Testis (tissue), 3 donors: ENCODE data around the gene EMC9. TPM values are rescaled to one million over a fixed set of nuclear protein-coding genes. Genes with fewer than 3 reads are reported as not detected.
"Not testable (repeated sequence)": the region's sequence is repeated elsewhere in the genome, so short reads cannot be mapped to it uniquely, and the experiment has no call there.

Source experiments
- DNase-seq: peaks from one replicate; pipeline ENCODE4 v3.0.0-alpha.2; 2019
- H3K27ac ChIP-seq, 2 donors: fragments of 200-600 bp; sonication (generic); one replicate each; pipeline ENCODE4 v1.5.1; 2019
- H3K27me3 ChIP-seq: fragments of 200-600 bp; sonication (generic); one replicate; pipeline ENCODE4 v1.5.1; 2019
- H3K36me3 ChIP-seq: fragments of 200-600 bp; sonication (generic); one replicate; pipeline ENCODE4 v1.5.1; 2017; ENCODE audit warnings: low read depth; ENCODE audit errors: missing control alignments
- H3K4me1 ChIP-seq: fragments of 200-600 bp; sonication (generic); one replicate; pipeline ENCODE4 v1.5.1; 2019
- H3K4me3 ChIP-seq, 2 donors: fragments of 200-600 bp; sonication (generic); one replicate each; pipeline ENCODE4 v1.5.1; 2017 to 2019
- H3K9me3 ChIP-seq: fragments of 200-600 bp; sonication (generic); one replicate; pipeline ENCODE4 v1.5.1; 2017
- CTCF ChIP-seq, 3 experiments: fragments of 450-650 bp in 2 of 3; fragments of 200-600 bp in 1 of 3; sonication (generic) in 1 of 3; IDR thresholded peaks; one replicate each; pipeline ENCODE4 v1.5.1; 2016 to 2019; ENCODE audit warnings: antibody characterized with exemption in 3 of 3, mild to moderate bottlenecking in 2 of 3, moderate library complexity in 1 of 3
- POLR2A ChIP-seq: fragments of 450-650 bp; IDR thresholded peaks from one replicate; pipeline ENCODE4 v1.6.1; 2017; ENCODE audit warnings: antibody characterized with exemption, mild to moderate bottlenecking, moderate library complexity
- WGBS, 2 donors: methylation state at CpG; one replicate each; pipeline ENCODE4 v1.1.5; 2018; 5-methylcytosine and 5-hydroxymethylcytosine counted together
- intact Hi-C: fragments of 100-400 bp; cut with DNase I; formaldehyde crosslinking; loops from one replicate; pipeline ENCODE4 v1.15.1; 2023; ENCODE audit warnings: low total_unique reads
- polyA plus RNA-seq: library from polyadenylated mRNA; stranded (reverse); fragments of 350-450 nt; fragmentation: Illumina TruSeq; extraction: RNeasy Lipid Tissue Mini Kit (QIAGEN cat#74804); gene quantifications from one replicate; pipeline ENCODE4 v1.2.3, GENCODE V29; 2014; ENCODE audit warnings: low read depth, low replicate concordance; ENCODE audit not compliant: insufficient read depth
- total RNA-seq, 2 donors: library from RNA; depleted of rRNA; stranded (reverse); fragments of >200 nt; gene quantifications; one replicate each; pipeline ENCODE4 v1.2.3, GENCODE V29; 2016

EMC9 gene
- total and polyA plus RNA-seq, 3 donors from 2014 or later, result 15.2 to 33.7 (median 23.9) TPM

- DNase-seq, result no peak
- intact Hi-C loops, result no loop called here
Measured at GRCh38 chr14:24110060-24110459, 31.3 kb downstream of the EMC9 start.

GRCh38 chr14:24108336-24108874 lies 33.0 kb downstream of the EMC9 start:
- no peak overlapping the region for H3K4me3 ChIP-seq
- WGBS, 2 donors, result 52 to 59% methylated on average over 5 of the region's 5 CpGs
- H3K27me3 ChIP-seq, result no peaks in the 10 kb centered on the region
- no peaks in the 10 kb centered on the region for H3K4me1 ChIP-seq
- no peak overlapping the region for H3K27ac ChIP-seq
- no peaks in the 10 kb centered on the region for H3K36me3 ChIP-seq
- no peak for DNase-seq
- intact Hi-C loops, result no loop called here
- no peaks in the 10 kb centered on the region for H3K9me3 ChIP-seq
- TF ChIP-seq POLR2A, result no peak
- TF ChIP-seq CTCF (IDR thresholded peaks at IDR 0.05), result no peak

More at GRCh38 chr14:24110060-24110459, 31.3 kb downstream of the EMC9 start:
- no peak for TF ChIP-seq CTCF (IDR thresholded peaks at IDR 0.05)
- no peak for TF ChIP-seq POLR2A
- WGBS, 2 donors, result 89 to 92% methylated on average over 9 of the region's 9 CpGs
- H3K4me1 ChIP-seq, result no peaks in the 10 kb centered on the region
- H3K4me3 ChIP-seq, result no peak overlapping the region
- no peaks in the 10 kb centered on the region for H3K36me3 ChIP-seq
- H3K9me3 ChIP-seq, result no peaks in the 10 kb centered on the region
- no peaks in the 10 kb centered on the region for H3K27me3 ChIP-seq
- H3K27ac ChIP-seq, result no peak overlapping the region

DNA sequence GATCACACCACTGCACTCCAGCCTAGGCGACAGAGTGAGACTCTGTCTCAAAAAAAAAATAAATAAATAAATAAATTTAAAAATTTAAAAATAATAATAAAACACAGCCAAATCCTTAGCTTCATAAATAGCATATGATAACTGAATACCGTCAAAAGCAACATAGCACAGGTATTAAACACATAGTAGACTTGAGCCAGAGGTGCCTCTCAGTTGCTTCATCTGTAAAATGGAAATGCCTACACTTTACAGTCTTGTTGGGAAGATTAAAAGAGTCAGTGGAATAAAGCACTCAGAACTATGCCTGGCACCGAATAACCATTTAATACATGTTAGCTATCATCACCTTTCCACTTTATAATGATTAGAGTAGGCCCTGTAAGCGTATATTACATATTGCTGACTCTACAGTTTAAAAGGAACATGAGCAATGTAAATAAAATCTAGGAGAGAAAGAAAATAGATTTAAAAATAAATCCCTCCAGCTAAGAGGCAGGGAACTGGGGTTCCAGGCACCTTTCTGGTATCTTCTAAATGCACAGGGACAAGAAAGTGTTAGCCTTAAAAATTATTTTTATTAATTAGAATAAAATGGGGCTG lies 34.6 kb downstream of the EMC9 start:
- WGBS, 2 donors, result 89 to 94% methylated on average over 4 of the region's 4 CpGs
- Histone ChIP-seq H3K27me3 (no peaks in the 10 kb centered on the region), H3K4me1 (no peaks in the 10 kb centered on the region), H3K27ac (no peak overlapping the region), H3K9me3 (no peaks in the 10 kb centered on the region), H3K36me3 (no peaks in the 10 kb centered on the region), H3K4me3 (no peak overlapping the region)
- intact Hi-C loops, result no loop called here
- no peak for TF ChIP-seq CTCF (IDR thresholded peaks at IDR 0.05)
- no peak for TF ChIP-seq POLR2A
- no peak for DNase-seq

DNA sequence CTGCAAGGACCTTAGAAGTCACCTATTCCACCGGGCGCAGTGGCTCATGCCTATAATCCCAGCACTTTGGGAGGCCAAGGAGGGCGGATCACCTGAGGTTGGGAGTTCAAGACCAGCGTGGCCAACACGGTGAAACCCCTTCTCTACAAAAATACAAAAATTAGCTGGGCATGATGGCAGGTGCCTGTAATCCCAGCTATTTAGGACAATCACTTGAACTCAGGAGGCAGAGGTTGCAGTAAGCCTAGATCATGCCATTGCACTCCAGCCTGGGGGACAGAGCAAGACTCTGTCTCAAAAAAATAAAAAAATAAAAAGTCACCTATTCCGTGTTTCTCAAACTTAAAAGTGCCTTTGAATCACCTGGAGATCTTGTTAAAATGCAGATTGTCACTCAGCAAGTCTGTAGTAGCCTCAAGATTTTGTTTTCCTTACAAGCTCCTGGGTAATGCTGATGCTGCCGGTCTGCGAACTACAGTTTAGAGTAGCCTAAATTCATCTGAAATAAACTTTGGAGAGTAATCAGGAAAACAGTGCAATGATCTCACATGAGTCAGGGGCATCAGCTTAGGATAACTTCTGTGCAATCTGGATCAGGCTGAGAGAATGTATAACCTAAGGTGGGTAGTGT lies 35.7 kb downstream of the EMC9 start:
- H3K4me3 ChIP-seq, H3K9me3 ChIP-seq, H3K36me3 ChIP-seq, intact Hi-C loops, DNase-seq, H3K27ac ChIP-seq, H3K27me3 ChIP-seq, H3K4me1 ChIP-seq: not testable (repeated sequence)
- WGBS, 2 donors, result 94 to 96% methylated on average over 8 of the region's 8 CpGs

DNA sequence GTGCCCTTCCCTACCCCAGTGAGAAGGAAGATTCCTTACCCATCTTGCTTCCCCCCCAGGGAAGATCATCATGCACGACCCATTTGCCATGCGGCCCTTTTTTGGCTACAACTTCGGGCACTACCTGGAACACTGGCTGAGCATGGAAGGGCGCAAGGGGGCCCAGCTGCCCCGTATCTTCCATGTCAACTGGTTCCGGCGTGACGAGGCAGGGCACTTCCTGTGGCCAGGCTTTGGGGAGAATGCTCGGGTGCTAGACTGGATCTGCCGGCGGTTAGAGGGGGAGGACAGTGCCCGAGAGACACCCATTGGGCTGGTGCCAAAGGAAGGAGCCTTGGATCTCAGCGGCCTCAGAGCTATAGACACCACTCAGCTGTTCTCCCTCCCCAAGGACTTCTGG lies 37.9 kb downstream of the EMC9 start:
- no peaks in the 10 kb centered on the region for H3K4me1 ChIP-seq
- no peaks in the 10 kb centered on the region for H3K27me3 ChIP-seq
- WGBS, 2 donors, result 94 to 97% methylated on average over 7 to 13 of the region's 13 CpGs
- TF ChIP-seq POLR2A (no peak), CTCF (IDR thresholded peaks at IDR 0.05) (no peak)
- H3K36me3 ChIP-seq, result no peaks in the 10 kb centered on the region
- DNase-seq, result no peak
- H3K4me3 ChIP-seq, result no peak overlapping the region
- H3K9me3 ChIP-seq, result no peaks in the 10 kb centered on the region
- intact Hi-C loops, result no loop called here
- H3K27ac ChIP-seq, result no peak overlapping the region
